LNCaP clone FGC (cell line): ENCODE results near the gene SLC8A1.

Experiments
- DNase-seq: peaks from one replicate; pipeline ENCODE4 v3.0.0-alpha.2; 2011; ENCODE audit warnings: low read depth
- H3K4me3 ChIP-seq: 2 replicates; pipeline ENCODE4 v1.5.1; 2011; ENCODE audit warnings: mild to moderate bottlenecking, low read depth, low read length, control low read depth
- TF ChIP-seq, protein P1 (sequence below): IDR thresholded peaks from 2 replicates; pipeline ENCODE4 v1.5.1; 2012; ENCODE audit warnings: mild to moderate bottlenecking; ENCODE audit not compliant: control insufficient read depth, insufficient read depth; ENCODE audit errors: extremely low read depth

SLC8A1 gene

DNA sequence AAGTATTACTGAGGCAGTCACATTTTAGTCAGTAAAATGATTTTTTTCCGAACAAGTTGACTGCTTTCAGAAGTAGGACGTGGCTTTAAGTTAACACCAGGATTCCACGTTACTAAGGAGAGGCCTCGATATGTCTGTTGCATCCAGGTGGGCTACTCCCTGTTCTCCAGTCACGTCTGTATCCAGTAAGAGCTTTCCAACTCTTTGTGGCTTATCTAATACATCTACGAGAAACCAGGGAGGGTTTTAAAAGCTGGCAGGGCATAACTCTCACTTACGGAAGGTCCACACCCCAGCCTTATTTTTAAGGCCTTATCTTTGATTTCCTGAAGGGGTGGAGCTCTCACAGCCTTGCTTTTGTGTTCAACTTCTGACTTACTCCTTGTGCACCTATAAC, 99.2 kb downstream of the SLC8A1 start:
- no peak for DNase-seq
- TF ChIP-seq, protein P1, sequence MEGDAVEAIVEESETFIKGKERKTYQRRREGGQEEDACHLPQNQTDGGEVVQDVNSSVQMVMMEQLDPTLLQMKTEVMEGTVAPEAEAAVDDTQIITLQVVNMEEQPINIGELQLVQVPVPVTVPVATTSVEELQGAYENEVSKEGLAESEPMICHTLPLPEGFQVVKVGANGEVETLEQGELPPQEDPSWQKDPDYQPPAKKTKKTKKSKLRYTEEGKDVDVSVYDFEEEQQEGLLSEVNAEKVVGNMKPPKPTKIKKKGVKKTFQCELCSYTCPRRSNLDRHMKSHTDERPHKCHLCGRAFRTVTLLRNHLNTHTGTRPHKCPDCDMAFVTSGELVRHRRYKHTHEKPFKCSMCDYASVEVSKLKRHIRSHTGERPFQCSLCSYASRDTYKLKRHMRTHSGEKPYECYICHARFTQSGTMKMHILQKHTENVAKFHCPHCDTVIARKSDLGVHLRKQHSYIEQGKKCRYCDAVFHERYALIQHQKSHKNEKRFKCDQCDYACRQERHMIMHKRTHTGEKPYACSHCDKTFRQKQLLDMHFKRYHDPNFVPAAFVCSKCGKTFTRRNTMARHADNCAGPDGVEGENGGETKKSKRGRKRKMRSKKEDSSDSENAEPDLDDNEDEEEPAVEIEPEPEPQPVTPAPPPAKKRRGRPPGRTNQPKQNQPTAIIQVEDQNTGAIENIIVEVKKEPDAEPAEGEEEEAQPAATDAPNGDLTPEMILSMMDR: no peak

DNA sequence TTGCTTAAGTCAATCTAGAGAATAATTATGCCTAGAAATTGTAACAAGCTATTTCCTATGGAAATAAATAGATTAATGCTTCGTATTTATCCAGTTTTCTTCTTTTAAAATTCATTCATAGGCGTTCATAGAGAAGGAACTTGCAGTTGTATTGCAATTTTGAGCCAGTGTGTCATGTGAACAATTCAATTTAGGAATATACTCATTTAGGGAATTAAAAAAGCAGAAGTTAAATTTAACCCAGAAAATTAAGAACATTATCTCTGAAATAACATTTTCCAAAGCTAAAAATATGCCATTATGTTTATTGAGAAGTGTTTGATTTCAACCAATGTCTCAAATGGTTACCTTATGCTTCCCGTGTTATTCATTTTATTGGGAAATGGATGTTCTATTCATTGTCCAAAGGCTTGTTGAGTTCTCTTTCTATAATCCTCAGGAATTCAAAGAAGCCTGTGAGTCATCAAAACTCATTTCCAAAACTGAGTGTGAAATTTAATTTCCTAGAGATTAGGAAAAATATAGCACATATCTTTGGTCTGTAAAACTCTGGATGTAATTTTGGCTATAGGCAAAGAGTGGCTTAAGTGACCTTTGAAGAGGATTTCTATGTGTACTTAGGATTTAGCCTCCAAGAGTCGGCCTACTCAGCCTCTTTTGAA, 99.7 kb downstream of the SLC8A1 start:
- TF ChIP-seq, protein P1: no peak
- no peak for DNase-seq
- no peak overlapping the region for H3K4me3 ChIP-seq

More for the DNA sequence above, 99.2 kb downstream of the SLC8A1 start:
- H3K4me3 ChIP-seq: no peak overlapping the region

DNA sequence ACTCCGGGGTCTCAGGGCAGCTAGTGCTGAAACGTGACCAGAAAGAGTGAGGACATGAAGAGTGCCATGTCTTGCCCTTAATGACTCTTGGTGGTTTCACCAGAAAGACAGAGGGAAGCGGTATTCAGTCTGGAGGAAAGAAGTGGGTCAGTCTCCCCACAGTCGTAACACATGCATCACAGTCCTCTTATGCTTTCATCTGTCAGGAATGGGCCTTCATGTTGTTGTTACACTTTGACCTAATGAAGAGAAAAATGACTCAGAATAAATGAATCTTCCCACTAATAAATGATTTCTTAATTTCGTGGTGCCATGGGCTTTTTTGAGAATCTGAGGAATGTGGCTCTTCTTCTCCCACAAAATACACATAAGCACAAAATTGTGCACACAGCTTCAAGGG, 103.2 kb downstream of the SLC8A1 start:
- H3K4me3 ChIP-seq: no peak overlapping the region
- TF ChIP-seq, protein P1: no peak
- no peak for DNase-seq

DNA sequence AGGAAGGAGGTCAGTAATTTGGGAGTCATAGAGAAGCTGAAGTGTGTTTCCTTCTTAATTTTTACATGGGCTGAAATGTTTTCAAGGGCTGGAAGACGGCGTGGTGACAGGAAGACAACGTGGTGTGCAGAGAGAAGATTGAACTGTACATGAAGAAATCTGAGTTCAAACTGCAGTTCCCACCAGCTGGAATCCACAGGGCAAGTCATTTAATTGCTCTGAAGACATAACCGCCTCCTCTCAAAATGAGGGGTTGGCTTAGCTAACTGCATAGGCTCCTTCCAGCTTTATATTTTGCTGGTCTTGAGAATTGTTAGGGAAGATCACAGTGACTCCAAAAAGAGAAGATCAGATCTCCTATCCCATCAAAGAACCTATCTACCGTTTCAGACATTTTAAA, 103.9 kb downstream of the SLC8A1 start:
- TF ChIP-seq, protein P1: no peak
- H3K4me3 ChIP-seq: no peak overlapping the region
- DNase-seq: no peak

DNA sequence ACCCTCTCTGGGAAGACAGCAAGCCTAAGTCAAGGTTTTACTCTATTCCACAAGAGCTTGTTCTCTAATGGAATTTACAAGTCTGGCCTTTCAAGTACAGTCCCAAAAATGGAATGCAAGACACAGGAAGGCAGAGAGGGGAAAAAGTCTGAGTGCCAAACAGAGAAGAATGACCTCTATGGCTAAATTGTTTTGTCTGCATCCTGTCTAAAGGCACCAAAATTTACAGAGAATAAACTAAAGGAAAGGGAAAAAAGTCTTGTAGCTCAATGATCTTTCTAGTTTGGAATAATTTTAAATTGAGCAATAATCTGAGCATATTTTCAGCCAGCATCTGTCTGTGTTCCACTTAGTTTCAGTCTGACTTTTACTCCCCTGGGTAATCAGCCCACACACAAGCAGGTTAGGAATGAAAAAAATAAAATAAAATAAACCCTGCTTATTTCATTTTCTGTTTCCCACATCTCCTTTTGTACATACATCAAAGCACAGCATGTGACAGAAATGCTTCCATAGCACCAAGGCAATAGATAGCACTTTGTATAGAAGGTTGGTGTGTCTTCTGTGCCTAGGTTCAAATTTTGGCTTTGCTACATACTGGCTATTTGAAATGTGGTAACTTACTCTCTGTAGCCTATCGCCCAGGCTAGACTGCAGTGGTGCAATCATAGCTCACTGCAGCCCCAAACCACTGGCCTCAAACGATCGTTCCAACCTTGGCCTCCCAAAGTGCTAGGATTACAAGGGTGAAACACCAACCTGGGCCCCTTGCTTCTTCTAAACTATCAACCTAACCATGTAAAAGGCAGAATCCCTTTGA, 105.1 kb downstream of the SLC8A1 start:
- H3K4me3 ChIP-seq: no peak overlapping the region
- no peak for DNase-seq
- TF ChIP-seq, protein P1: no peak

DNA sequence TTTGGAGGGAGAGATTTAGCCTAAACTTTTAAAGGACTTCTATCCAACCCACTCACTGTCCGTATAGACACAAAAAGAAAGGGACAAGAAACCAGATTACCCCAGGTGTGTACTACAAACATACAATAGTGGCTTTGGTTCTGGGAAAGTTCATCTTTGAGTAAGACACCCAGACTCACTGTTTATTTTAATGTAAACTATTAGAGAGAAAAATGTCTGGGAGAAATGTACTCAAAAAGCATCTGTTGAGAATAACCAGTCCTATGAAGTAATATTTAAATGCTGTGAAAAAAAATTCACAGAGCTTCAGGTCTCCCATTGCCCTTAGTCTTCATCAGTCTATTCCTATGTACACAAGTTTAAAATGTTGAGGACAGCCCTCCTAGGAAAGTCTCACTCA, 107.5 kb downstream of the SLC8A1 start:
- DNase-seq: no peak
- TF ChIP-seq, protein P1: no peak
- no peak overlapping the region for H3K4me3 ChIP-seq
